HepG2 (cell line): ENCODE data around the gene AUNIP. TPM values are rescaled to one million over a fixed set of nuclear protein-coding genes. Genes with fewer than 3 reads are reported as not detected.
A peak's percentile ranks its signal among the peaks of the same experiment; 100 is the strongest.

Source experiments
- DNMT3B ChIP-seq: conservative IDR thresholded peaks from 2 replicates; pipeline ENCODE4 v1.6.1; 2016; ENCODE audit warnings: missing biosample characterization, control low read depth
- FOXA3 ChIP-seq: IDR thresholded peaks from 2 replicates; pipeline ENCODE4 v1.6.1; 2016; ENCODE audit warnings: missing genetic modification reagents, missing compliant biosample characterization
- HMG20B ChIP-seq: conservative IDR thresholded peaks from 2 replicates; pipeline ENCODE4 v1.6.1; 2016; ENCODE audit warnings: missing genetic modification reagents, missing compliant biosample characterization
- MATR3 ChIP-seq: sonication (generic); formaldehyde crosslinking; IDR thresholded peaks from 2 replicates; pipeline ENCODE4 v1.4.0; 2020; ENCODE audit warnings: missing genetic modification reagents
- RAD21 ChIP-seq: fragments of 450-650 bp; formaldehyde crosslinking; IDR thresholded peaks from 2 replicates; pipeline ENCODE4 v1.5.0; 2020; ENCODE audit warnings: mild to moderate bottlenecking
- STAG1 ChIP-seq: sonication (generic); formaldehyde crosslinking; IDR thresholded peaks from 2 replicates; pipeline ENCODE4 v1.4.0; 2020; ENCODE audit warnings: missing genetic modification reagents
- ZNF446 ChIP-seq: sonication (generic); formaldehyde crosslinking; IDR thresholded peaks from 2 replicates; pipeline ENCODE4 v1.5.0; 2020; ENCODE audit warnings: mild to moderate bottlenecking, missing genetic modification reagents
- ZNF547 ChIP-seq: sonication (generic); formaldehyde crosslinking; IDR thresholded peaks from 2 replicates; pipeline ENCODE4 v1.5.1; 2020; ENCODE audit warnings: mild to moderate bottlenecking, missing genetic modification reagents
- ZNF766 ChIP-seq: sonication (generic); formaldehyde crosslinking; IDR thresholded peaks from 2 replicates; pipeline ENCODE4 v1.5.0; 2020; ENCODE audit warnings: missing genetic modification reagents, borderline replicate concordance
- ZNF780A ChIP-seq: sonication (generic); formaldehyde crosslinking; IDR thresholded peaks from 2 replicates; pipeline ENCODE4 v1.8.0; 2022; ENCODE audit warnings: mild to moderate bottlenecking, missing genetic modification reagents, moderate library complexity
- ZSCAN25 ChIP-seq: sonication (generic); formaldehyde crosslinking; IDR thresholded peaks from 2 replicates; pipeline ENCODE4 v1.8.0; 2022; ENCODE audit warnings: mild to moderate bottlenecking, missing genetic modification reagents
- polyA plus RNA-seq, 8 experiments: library from polyadenylated mRNA; depleted of rRNA in 3 of 8; stranded (reverse) in 7 of 8; unstranded in 1 of 8; fragments of >200 nt; fragmentation: Illumina TruSeq in 4 of 8; extraction: Trizol in 4 of 8; gene quantifications; 2 replicates each; pipeline versions ENCODE4 v1.2.1 to v1.2.3, GENCODE V29; 2011 to 2016; ENCODE audit warnings: low read depth in 4 of 8, missing spikeins in 1 of 8, mixed read lengths in 1 of 8; ENCODE audit not compliant: insufficient read depth in 1 of 8
- total RNA-seq, 5 experiments: library from RNA; depleted of rRNA; stranded (reverse); fragments of >200 nt; fragmentation: Illumina TruSeq; extraction: Trizol; gene quantifications; 2 replicates each; pipeline ENCODE4 v1.2.3, GENCODE V29; 2016; ENCODE audit warnings: low read depth in 1 of 5
- TF ChIP-seq, protein P1 (sequence below): sonication (generic); formaldehyde crosslinking; IDR thresholded peaks from one replicate; pipeline ENCODE4 v1.5.1; 2020; ENCODE audit warnings: mild to moderate bottlenecking, missing genetic modification reagents; ENCODE audit errors: not compliant biosample characterization
- TF ChIP-seq, protein P2 (sequence below): sonication (generic); formaldehyde crosslinking; IDR thresholded peaks from 2 replicates; pipeline ENCODE4 v1.5.0; 2020; ENCODE audit warnings: missing genetic modification reagents
- TF ChIP-seq, protein P3 (sequence below): sonication (generic); formaldehyde crosslinking; IDR thresholded peaks from 2 replicates; pipeline ENCODE4 v1.4.0; 2020; ENCODE audit warnings: low read depth, mild to moderate bottlenecking, missing genetic modification reagents
- TF ChIP-seq, protein P4 (sequence below): IDR thresholded peaks from 2 replicates; pipeline ENCODE4 v1.6.1; 2016; ENCODE audit warnings: missing biosample characterization, missing genetic modification reagents, low read depth
- TF ChIP-seq, protein P5 (sequence below): sonication (generic); formaldehyde crosslinking; conservative IDR thresholded peaks from 2 replicates; pipeline ENCODE4 v1.4.0; 2020; ENCODE audit warnings: missing genetic modification reagents

The AUNIP gene
- total and polyA plus RNA-seq, 2 of the 13 experiments (the other 11 are each of a cell fraction or from before 2014, with no cell fraction given) = 3.8 to 12.3 TPM

DNA sequence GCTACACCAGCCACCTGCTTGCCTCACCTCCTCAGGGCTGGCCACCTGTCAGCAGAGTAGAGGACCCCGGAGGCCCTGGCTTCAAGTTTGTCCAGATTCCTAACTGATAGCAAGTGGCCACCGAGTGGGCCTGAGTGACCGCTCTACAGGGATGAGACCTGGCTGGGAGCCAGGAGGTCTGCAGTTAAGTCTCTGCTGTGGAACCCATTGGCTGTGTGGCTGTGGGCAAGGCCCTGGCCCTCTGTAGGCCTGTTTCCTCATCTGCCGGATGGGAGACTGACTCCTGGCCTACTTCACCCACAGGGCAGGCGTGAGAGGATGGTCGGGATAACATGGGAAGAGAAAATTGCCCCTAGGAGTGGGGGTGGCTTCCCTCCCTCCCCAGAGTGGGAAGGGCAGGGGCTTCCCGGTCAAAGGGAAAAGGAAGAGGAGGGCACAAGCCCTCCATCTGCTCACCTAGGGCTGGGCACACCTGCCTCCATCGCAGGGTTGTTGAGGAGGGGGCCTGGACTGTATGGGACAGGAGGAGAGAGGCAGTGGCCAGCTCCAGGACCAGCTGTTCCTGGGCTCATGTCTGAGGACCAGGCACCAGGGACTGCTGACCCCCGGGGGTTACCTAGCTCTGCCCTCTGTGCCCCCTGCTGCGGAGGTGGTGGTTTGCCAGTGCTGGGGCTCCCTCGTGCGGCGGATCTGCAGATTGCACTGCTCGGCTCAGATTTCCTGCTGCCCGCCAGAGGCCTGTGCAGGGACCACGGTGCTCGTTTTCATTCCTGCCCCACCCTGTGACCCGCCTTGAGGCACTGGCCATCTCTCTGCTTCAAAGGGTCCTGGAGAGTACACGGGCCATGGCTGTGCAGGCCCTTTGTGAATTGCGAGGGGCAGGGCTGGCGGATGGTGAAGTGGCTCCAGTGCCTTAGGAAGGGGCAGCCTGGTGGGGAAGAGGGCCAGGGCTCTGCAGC, 48.6 kb downstream of the AUNIP start (continued):
- TF ChIP-seq, protein P1, sequence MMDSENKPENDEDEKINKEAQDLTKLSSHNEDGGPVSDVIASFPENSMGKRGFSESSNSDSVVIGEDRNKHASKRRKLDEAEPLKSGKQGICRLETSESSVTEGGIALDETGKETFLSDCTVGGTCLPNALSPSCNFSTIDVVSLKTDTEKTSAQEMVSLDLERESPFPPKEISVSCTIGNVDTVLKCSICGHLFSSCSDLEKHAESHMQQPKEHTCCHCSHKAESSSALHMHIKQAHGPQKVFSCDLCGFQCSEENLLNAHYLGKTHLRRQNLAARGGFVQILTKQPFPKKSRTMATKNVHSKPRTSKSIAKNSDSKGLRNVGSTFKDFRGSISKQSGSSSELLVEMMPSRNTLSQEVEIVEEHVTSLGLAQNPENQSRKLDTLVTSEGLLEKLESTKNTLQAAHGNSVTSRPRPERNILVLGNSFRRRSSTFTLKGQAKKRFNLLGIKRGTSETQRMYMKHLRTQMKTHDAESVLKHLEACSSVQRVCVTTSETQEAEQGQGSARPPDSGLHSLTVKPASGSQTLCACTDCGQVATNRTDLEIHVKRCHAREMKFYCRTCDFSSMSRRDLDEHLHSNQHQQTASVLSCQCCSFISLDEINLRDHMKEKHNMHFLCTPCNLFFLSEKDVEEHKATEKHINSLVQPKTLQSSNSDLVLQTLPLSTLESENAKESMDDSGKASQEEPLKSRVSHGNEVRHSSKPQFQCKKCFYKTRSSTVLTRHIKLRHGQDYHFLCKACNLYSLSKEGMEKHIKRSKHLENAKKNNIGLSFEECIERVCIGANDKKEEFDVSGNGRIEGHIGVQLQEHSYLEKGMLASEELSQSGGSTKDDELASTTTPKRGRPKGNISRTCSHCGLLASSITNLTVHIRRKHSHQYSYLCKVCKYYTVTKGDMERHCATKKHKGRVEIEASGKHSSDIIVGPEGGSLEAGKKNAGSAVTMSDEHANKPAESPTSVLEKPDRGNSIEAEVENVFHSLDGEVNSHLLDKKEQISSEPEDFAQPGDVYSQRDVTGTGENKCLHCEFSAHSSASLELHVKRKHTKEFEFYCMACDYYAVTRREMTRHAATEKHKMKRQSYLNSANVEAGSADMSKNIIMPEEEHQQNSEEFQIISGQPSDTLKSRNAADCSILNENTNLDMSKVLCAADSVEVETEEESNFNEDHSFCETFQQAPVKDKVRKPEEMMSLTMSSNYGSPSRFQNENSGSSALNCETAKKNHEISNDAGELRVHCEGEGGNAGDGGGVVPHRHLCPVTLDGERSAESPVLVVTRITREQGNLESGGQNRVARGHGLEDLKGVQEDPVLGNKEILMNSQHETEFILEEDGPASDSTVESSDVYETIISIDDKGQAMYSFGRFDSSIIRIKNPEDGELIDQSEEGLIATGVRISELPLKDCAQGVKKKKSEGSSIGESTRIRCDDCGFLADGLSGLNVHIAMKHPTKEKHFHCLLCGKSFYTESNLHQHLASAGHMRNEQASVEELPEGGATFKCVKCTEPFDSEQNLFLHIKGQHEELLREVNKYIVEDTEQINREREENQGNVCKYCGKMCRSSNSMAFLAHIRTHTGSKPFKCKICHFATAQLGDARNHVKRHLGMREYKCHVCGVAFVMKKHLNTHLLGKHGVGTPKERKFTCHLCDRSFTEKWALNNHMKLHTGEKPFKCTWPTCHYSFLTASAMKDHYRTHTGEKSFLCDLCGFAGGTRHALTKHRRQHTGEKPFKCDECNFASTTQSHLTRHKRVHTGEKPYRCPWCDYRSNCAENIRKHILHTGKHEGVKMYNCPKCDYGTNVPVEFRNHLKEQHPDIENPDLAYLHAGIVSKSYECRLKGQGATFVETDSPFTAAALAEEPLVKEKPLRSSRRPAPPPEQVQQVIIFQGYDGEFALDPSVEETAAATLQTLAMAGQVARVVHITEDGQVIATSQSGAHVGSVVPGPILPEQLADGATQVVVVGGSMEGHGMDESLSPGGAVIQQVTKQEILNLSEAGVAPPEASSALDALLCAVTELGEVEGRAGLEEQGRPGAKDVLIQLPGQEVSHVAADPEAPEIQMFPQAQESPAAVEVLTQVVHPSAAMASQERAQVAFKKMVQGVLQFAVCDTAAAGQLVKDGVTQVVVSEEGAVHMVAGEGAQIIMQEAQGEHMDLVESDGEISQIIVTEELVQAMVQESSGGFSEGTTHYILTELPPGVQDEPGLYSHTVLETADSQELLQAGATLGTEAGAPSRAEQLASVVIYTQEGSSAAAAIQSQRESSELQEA (CRISPR knock-in tag) = peak; percentile 44
- 0 out of 2 replicates have a peak, but pooled peaks have one; percentile 10 for TF ChIP-seq FOXA3
- TF ChIP-seq RAD21 = peak; percentile 95
- TF ChIP-seq ZNF766 (CRISPR knock-in tag) = no peak
- TF ChIP-seq ZNF547 (CRISPR knock-in tag) = 0 out of 2 replicates have a peak, but pooled peaks have one; percentile 55
- no peak for TF ChIP-seq HMG20B (CRISPR knock-in tag)
- TF ChIP-seq ZNF780A (CRISPR knock-in tag) = no peak
- no peak for TF ChIP-seq ZNF446
- TF ChIP-seq DNMT3B (CRISPR knock-in tag) = no peak
- TF ChIP-seq, protein P2, sequence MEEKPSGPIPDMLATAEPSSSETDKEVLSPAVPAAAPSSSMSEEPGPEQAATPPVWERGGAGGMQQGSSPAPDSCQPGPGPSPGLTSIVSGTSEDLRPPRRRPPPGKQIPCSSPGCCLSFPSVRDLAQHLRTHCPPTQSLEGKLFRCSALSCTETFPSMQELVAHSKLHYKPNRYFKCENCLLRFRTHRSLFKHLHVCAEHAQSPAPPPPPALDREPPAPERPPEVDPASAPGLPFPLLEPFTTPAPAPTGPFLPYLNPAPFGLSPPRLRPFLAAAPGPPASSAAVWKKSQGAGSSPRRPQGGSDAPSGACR (CRISPR knock-in tag) = no peak
- TF ChIP-seq, protein P3, sequence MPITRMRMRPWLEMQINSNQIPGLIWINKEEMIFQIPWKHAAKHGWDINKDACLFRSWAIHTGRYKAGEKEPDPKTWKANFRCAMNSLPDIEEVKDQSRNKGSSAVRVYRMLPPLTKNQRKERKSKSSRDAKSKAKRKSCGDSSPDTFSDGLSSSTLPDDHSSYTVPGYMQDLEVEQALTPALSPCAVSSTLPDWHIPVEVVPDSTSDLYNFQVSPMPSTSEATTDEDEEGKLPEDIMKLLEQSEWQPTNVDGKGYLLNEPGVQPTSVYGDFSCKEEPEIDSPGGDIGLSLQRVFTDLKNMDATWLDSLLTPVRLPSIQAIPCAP (CRISPR knock-in tag) = no peak
- TF ChIP-seq STAG1 (CRISPR knock-in tag) = peak; percentile 94
- TF ChIP-seq, protein P4, sequence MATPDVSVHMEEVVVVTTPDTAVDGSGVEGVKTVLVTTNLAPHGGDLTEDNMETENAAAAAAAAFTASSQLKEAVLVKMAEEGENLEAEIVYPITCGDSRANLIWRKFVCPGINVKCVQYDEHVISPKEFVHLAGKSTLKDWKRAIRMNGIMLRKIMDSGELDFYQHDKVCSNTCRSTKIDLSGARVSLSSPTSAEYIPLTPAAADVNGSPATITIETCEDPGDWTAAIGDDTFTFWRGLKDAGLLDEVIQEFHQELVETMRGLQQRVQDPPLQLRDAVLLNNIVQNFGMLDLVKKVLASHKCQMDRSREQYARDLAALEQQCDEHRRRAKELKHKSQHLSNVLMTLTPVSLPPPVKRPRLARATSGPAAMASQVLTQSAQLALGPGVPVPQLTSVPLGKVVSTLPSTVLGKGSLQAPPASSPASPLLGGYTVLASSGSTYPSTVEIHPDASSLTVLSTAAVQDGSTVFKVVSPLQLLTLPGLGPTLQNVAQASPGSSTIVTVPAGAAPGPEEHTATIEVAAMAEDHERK (CRISPR knock-in tag) = no peak
- peak; percentile 56; the same call in 1 of the 2 replicates for TF ChIP-seq ZSCAN25 (CRISPR knock-in tag)
- TF ChIP-seq MATR3 (CRISPR knock-in tag) = 0 out of 2 replicates have a peak, but pooled peaks have one; percentile 51
- TF ChIP-seq, protein P5, sequence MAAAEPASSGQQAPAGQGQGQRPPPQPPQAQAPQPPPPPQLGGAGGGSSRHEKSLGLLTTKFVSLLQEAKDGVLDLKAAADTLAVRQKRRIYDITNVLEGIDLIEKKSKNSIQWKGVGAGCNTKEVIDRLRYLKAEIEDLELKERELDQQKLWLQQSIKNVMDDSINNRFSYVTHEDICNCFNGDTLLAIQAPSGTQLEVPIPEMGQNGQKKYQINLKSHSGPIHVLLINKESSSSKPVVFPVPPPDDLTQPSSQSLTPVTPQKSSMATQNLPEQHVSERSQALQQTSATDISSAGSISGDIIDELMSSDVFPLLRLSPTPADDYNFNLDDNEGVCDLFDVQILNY = 0 out of 2 replicates have a peak, but pooled peaks have one; percentile 38
